Adrenal gland (tissue), 12 donors: Measurements from ENCODE around the gene PHKB. TPM values are rescaled to one million over a fixed set of nuclear protein-coding genes. Genes with fewer than 3 reads are reported as not detected.

Experiments
- DNase-seq, 7 donors: peaks; one replicate each; pipeline ENCODE4 v3.0.0-alpha.2; 2019 to 2020
- H3K27ac ChIP-seq, 5 donors: fragments of 200-600 bp; sonication (generic) in 4 of 5; 1 replicate in 3 of 5; 2 replicates in 2 of 5; pipeline versions ENCODE4 v1.5.1 to v1.8.0; 2016 to 2020; ENCODE audit warnings: mild to moderate bottlenecking in 1 of 5
- H3K27me3 ChIP-seq: fragments of 200-600 bp; 2 replicates; pipeline ENCODE4 v1.8.0; 2021
- H3K36me3 ChIP-seq, 2 donors: fragments of 200-600 bp; replicated peaks in 1 of 2; 1 replicate in 1 of 2; 2 replicates in 1 of 2; pipeline versions ENCODE4 v1.5.1 to v1.8.0; 2018 to 2022
- H3K4me1 ChIP-seq, 2 donors: fragments of 200-600 bp; replicated peaks in 1 of 2; 1 replicate in 1 of 2; 2 replicates in 1 of 2; pipeline versions ENCODE4 v1.5.1 to v1.8.0; 2018 to 2021
- H3K4me3 ChIP-seq, 4 donors: fragments of 200-600 bp; sonication (generic) in 3 of 4; one replicate each; pipeline ENCODE4 v1.5.1; 2016 to 2018
- H3K9me3 ChIP-seq, 3 donors: fragments of 200-600 bp; sonication (generic) in 1 of 3; replicated peaks in 1 of 3; 1 replicate in 2 of 3; 2 replicates in 1 of 3; pipeline versions ENCODE4 v1.5.1 to v1.8.0; 2016 to 2021
- CTCF ChIP-seq, 6 experiments: fragments of 450-650 bp in 4 of 6; fragments of 200-600 bp in 2 of 6; sonication (generic) in 1 of 6; IDR thresholded peaks; 1 replicate in 5 of 6; 2 replicates in 1 of 6; pipeline versions ENCODE4 v1.5.1 to v1.8.0; 2016 to 2021; ENCODE audit warnings: antibody characterized with exemption in 6 of 6, mild to moderate bottlenecking in 2 of 6, moderate library complexity in 1 of 6
- POLR2A ChIP-seq, 2 donors: fragments of 450-650 bp; IDR thresholded peaks; one replicate each; pipeline ENCODE4 v1.6.1; 2017; ENCODE audit warnings: antibody characterized with exemption in 2 of 2, mild to moderate bottlenecking in 2 of 2, moderate library complexity in 1 of 2
- WGBS, 4 donors: extraction: QIAGEN DNeasy Blood & Tissue Kit in 2 of 4; methylation state at CpG; one replicate each; pipeline versions ENCODE4 v1.1.5 to v1.1.7; 2013 to 2017; 5-methylcytosine and 5-hydroxymethylcytosine counted together
- intact Hi-C, 2 donors: fragments of 100-400 bp; cut with DNase I; formaldehyde crosslinking; loops; one replicate each; pipeline versions ENCODE4 v1.14.1 to v1.15.0; 2022 to 2023
- polyA plus RNA-seq, 3 donors: library from polyadenylated mRNA; stranded (reverse); fragments of 200-250 nt in 2 of 3; fragments of 350-450 nt in 1 of 3; fragmentation: Illumina TruSeq in 1 of 3; extraction: RNeasy Lipid Tissue Mini Kit (QIAGEN cat#74804) in 1 of 3; gene quantifications; one replicate each; pipeline ENCODE4 v1.2.3, GENCODE V29; 2013 to 2014
- total RNA-seq, 9 donors: library from RNA; depleted of rRNA in 4 of 9; stranded (reverse); fragments of >200 nt in 4 of 9; fragments of 120-200 nt in 1 of 9; fragmentation: NEBNext Ultra II Directional in 1 of 9; extraction: Animal tissue kit (Norgen Biotek cat#: 25700) in 1 of 9; gene quantifications; one replicate each; pipeline versions ENCODE4 v1.1.0 to v1.2.4, GENCODE V29; 2013 to 2023
- donor health status: healthy with polysubstance abuse.
- donor health status: Bipolar disorder and iron deficiency.
- donor health status: DM: yes; HTN: yes; CAD: no.
- donor health status: DM: no; HTN: no; CAD: no.
- donor health status: DM: no; HTN: no; CAD: no.
- donor health status: DM: yes; HTN: yes; CAD: no.

PHKB gene
- total and polyA plus RNA-seq, 12 donors: 27.6 to 167 (median 107) TPM

- DNase-seq: peak; percentile 54 to 83 (median 73)
- 7 to 19% (median 12%) methylated on average over 6 of the region's 6 CpGs for WGBS, 4 donors
- Histone ChIP-seq H3K36me3 (no peaks in the 10 kb centered on the region), H3K27me3 (no peaks in the 10 kb centered on the region), H3K4me1 (peaks cover 11 to 23% of the 10 kb centered on the region in 2 donors), H3K27ac (peak overlapping the region in 4 of 5 donors; percentile 2 to 86 (median 72)), H3K9me3 (no peaks in the 10 kb centered on the region), H3K4me3 (no peak overlapping the region)
- intact Hi-C loops: no loop called here
- TF ChIP-seq POLR2A (IDR thresholded peaks at IDR 0.05) (no peak), CTCF (IDR thresholded peaks at IDR 0.05) (no peak)
These were observed 252.1 kb downstream of the PHKB start for GRCh38 chr16:47713225-47713595.

- 50 to 65% (median 55%) methylated on average over 2 of the region's 2 CpGs for WGBS, 4 donors
- no peaks in the 10 kb centered on the region for H3K36me3 ChIP-seq
- H3K4me3 ChIP-seq: no peak overlapping the region
- peak overlapping the region in 1 of 5 donors; percentile 34 for H3K27ac ChIP-seq
- TF ChIP-seq POLR2A (IDR thresholded peaks at IDR 0.05) (no peak), CTCF (IDR thresholded peaks at IDR 0.05) (no peak)
- H3K4me1 ChIP-seq: peaks cover 11 to 23% of the 10 kb centered on the region in 2 donors
- H3K27me3 ChIP-seq: no peaks in the 10 kb centered on the region
- intact Hi-C loops: no loop called here
- no peaks in the 10 kb centered on the region for H3K9me3 ChIP-seq
- no peak for DNase-seq
These were observed 254.4 kb downstream of the PHKB start for GRCh38 chr16:47715442-47716083.

DNA sequence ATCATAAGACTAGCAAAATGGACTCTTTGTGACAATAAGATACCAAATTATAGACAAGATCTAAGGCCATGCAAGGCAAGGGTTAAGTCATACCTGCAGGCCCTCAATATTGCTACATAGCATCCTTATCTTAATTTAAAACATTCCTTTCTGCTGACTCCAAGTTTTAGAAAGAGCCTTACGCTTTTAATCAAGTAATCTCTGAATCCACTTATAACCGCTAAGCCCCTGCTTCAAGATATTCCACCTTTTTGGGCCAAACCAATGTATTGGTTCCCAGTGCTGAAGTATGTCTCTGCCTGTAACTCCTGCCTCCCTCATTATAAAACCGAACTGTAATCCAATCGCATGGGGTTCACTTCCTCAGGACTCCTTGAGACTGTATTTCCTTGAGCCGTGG is 255.4 kb downstream of the PHKB start:
- Histone ChIP-seq H3K4me1 (peaks cover 11 to 23% of the 10 kb centered on the region in 2 donors), H3K27me3 (no peaks in the 10 kb centered on the region), H3K9me3 (no peaks in the 10 kb centered on the region), H3K36me3 (no peaks in the 10 kb centered on the region), H3K4me3 (no peak overlapping the region), H3K27ac (no peak overlapping the region)
- TF ChIP-seq POLR2A (IDR thresholded peaks at IDR 0.05) (no peak), CTCF (IDR thresholded peaks at IDR 0.05) (no peak)
- 86 to 90% (median 90%) methylated on average over 5 of the region's 5 CpGs for WGBS, 4 donors
- intact Hi-C loops: no loop called here
- no peak for DNase-seq

GRCh38 chr16:47719713-47720112 is 258.6 kb downstream of the PHKB start:
- Histone ChIP-seq H3K27ac (no peak overlapping the region), H3K4me1 (peaks cover 0 to 9% of the 10 kb centered on the region in 2 donors), H3K36me3 (no peaks in the 10 kb centered on the region), H3K27me3 (no peaks in the 10 kb centered on the region), H3K4me3 (no peak overlapping the region), H3K9me3 (no peaks in the 10 kb centered on the region)
- intact Hi-C loops: no loop called here
- no peak for DNase-seq
- WGBS, 4 donors: 90 to 97% (median 95%) methylated on average over 4 of the region's 4 CpGs
- no peak for TF ChIP-seq CTCF (IDR thresholded peaks at IDR 0.05)
- no peak for TF ChIP-seq POLR2A (IDR thresholded peaks at IDR 0.05)
